CD4-positive, alpha-beta T cell treated with Interleukin-12 subunit alpha and Interleukin-12 subunit beta, for 1 hour (primary cell): ENCODE results near the gene RAP1GAP.

Source experiments
- DNase-seq: peaks from one replicate; pipeline ENCODE4 v3.0.0-alpha.2; 2020

The RAP1GAP gene

GRCh38 chr1:21624571-21625389, 44.4 kb downstream of the RAP1GAP start:
- no peak for DNase-seq

DNA sequence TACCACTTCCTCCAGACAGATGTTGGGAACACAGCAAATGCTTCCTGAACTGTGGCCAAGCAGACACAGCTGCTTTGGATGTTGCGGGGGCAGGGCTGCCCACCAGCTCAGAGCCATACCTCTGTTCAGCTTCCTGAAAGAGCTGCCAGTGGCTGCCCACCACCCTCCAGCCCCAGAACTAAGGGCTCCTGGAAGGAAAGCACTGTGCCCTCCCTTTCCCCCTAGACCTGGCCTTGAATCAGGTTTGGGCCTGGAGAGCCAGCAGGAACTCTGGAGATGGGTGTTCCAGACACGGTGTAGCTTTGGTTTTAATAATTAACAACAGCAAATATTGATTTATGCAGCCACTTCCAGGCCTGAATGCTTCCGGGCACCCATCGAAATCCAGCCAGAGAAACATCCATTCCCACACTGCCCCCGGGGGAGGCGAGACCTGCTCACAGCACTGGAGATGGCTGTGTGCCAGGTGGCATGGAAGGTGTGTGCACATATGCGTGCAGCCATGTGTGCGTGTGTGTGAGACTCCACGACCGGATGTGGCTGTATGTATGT, 45.7 kb downstream of the RAP1GAP start:
- DNase-seq: no peak

DNA sequence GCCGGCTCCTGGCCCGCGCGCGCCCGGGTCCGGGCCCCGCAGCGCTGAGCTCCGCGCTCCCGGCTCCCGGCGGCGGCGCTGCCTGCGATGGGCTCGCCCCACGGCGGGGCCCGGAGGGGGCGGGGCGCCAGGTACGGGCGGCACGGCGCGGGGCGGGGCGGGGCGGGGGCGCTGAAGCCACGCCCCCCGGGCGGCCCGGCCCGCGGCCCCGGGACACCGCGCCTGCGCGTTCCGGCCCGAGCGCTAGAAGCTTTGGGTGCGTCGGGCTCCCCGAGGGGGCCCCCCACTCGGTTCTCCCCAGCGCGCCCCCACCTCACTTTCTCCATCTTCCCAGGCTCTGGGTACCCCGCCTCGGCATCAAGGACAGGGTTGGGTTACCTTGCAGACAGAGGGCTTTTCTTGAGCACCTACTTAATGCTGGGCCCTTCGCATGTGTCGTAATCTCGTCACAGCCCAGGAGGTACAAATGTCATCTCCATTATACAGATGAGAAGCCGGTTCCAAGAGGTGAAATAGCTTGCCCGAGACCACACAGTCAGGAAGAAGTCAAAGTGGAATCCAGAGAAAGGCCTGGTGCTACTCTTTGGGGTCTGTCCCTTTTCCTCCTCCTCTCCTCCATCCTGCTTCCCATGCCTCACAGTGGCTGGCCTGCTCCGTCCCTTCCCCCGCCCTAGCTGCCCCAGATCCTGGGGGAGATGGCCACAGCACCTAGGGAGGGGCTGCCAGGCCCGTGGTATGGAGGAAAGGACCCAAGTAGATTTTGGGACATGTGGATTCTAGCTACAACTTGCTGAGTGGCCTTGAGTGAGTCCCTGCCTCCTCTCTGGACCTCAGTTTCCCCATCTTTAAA, 46.5 kb downstream of the RAP1GAP start:
- DNase-seq: peak; percentile 49

DNA sequence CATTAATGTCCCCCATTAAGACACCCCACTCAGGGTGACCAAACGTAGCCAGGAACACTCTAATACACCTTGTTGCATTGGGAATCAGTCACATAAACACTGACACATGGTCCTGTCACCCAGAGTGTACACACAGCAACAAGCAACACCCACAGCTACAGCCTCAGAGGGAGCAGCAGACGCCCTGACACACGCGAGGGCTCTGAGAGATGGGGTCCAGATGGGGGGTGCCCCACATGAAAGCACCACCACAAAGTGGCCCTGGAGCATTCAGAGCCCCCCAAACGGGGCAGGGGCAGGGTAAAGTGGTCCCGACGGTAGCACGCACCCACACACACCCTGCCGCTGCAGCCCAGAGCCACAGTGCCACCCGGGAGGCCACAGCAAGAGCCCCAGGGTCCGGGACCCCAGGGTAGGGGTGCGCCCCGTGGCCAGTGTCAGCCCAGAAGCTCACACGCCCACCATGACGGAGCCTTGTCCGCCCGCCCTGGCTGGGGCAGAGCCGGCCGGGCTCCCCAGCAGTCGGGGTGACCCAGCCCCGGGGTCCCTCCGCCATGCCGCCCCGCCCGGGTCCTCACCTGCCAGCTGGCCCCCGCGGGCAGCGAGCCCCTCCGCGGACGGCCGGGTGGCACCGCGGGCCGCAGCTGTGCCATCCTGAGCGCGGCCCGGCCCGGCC, 47.3 kb downstream of the RAP1GAP start:
- no peak for DNase-seq

GRCh38 chr1:21621051-21621450, 48.1 kb downstream of the RAP1GAP start:
- no peak for DNase-seq

DNA sequence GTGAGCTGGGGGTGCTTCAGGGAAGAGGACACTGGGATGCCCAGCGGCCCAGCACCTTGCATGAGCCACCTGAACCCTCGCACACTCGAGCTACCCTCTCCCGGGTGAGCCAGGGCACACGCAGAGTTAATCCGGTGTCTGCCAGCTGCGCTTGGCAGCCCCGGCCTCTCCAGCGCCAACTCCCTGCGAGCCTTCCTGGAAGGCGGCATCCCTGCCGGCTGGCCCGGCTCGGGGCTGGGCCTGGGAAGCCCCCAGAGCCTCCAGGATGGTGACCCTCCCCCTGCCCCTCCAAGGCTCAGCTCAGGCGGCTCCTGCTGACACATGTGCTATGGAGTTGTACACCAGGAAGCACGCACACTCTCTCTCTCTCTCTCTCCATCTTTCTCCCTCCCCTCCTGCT, 48.7 kb downstream of the RAP1GAP start:
- no peak for DNase-seq

DNA sequence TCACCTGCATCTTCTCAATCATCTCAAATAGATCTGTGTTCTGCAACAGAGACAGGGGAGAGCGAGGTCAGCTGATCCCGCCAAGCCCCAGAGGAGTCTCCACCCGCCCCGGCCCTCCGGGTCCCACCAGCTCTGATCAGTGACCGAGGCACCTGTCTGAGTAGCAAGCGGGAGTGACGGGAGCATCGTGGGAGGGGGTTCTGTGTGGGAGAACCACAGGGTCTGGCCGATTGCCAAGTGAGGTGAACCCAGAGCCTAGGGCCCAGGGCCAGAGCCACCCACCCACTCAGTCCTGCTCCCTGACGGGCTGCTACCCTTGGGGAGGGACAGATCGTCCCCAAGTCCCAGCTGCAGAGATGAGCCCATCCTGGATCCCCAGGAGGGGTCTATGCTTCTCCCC, 49.1 kb downstream of the RAP1GAP start:
- no peak for DNase-seq

DNA sequence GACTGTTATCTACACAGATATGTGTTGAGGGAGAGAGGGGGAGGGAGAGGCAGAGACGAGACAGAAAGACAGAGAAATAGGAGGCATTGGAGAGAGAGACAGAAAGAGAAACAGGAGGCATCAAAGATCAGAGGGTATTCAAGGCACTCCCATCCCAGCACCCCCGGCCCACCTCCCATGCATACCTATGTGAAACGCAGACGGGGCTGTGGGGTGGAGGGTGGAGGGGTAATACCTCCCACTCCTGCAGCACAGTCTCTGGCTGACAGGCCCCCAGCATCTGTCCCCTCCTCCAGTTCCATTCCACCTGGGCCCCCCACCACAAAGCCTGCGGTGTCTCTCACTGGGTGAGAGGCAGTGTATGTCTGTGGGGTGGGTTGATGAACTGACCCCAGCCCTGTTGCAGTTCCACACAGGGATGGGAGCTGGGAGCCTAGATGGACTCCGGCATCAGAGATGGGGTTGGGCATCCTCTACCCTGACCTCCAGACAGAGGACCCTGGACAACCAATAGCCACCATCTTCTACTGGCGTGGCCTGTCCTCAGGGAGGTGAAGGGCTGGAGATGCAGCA, 49.7 kb downstream of the RAP1GAP start:
- DNase-seq: no peak

DNA sequence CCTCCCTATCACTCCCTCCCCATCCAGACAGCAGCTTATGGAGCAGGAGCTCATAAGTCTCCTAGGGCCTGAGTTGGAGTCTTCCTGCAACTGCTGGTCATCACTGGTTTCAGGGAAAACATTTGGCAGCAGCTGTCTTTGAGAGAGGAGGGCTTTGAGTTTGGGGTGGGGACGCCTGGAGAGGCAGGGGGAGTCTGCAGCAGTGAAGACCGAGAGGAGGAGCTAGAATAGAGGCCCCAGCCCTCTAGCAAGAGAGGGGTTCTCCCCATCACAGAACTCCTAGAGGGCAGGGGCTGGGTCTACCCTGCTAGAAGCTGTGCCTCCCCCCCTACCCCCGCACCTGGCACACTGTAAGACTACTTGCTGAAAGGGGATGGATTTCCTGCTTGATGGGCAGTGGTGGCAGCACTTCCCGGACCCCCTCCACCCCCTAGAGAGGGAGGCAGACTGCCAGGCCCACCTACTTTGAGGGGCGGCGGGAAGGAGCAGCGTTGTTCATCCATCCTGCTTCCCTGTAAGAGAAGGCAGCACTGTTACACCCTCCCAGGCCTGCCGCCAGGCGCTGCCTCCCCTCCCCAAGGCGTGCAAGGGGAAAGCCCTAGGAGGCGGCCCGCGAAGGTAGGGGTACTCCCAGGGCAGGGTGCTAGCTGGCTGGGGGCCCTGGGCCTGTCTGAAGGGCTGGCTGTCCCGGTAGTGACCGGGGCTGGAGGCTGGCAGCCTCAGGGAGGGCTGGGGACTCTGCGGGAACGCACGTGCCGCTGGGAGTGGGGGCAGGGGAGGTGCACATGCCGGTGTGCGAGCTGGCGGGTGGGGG, 50.4 kb downstream of the RAP1GAP start:
- DNase-seq: no peak

DNA sequence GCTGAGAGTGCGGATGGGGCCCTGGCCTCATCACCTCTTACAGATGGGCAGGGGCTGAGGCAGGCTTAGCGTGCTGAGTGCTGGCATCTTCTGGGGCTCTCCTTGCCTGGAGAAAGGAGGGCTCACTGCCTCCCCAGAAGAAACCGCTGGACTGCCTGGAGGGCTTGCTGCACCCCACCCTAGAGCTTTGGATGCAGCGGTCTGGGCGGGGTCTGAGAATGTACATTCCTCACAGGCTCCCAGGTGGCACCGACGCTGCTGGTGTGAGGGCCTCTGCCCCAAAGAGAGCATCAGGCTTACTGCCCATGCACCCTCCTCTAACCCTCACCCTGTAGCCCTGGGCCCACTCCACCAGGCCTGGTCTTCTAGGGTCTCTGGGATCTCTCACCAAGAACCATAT, 51.1 kb downstream of the RAP1GAP start:
- DNase-seq: no peak

DNA sequence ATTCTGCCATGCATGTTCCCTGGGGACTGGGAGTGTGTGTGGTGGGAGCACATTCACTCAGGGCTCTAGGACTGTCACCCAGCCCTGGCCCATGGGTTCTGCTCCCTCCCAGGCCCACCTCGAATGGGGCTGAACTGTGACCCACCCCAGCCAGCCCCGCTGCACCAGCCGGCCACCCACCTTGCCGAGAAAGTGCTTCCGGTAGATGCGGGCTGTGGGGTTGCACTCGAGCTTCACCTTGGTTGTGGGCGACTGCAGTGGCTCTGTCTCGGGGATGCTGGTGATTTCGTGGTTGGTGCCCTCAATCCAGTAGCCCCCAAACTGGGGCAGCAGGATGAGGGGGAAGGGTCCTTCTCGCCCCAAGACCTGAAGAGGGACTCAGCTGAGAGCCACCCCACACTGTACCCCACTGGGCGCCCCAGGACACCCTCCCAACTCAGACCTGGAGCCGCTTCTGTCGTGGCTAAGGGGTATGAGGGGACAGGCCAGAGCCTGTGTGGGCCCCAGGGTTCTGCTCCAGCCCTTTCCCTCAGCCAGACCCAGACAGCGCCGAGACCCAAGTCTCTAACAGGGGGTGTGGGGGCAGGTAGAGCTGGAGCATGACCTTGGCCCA, 51.9 kb downstream of the RAP1GAP start:
- no peak for DNase-seq

GRCh38 chr1:21616372-21616771, 52.8 kb downstream of the RAP1GAP start:
- DNase-seq: no peak

DNA sequence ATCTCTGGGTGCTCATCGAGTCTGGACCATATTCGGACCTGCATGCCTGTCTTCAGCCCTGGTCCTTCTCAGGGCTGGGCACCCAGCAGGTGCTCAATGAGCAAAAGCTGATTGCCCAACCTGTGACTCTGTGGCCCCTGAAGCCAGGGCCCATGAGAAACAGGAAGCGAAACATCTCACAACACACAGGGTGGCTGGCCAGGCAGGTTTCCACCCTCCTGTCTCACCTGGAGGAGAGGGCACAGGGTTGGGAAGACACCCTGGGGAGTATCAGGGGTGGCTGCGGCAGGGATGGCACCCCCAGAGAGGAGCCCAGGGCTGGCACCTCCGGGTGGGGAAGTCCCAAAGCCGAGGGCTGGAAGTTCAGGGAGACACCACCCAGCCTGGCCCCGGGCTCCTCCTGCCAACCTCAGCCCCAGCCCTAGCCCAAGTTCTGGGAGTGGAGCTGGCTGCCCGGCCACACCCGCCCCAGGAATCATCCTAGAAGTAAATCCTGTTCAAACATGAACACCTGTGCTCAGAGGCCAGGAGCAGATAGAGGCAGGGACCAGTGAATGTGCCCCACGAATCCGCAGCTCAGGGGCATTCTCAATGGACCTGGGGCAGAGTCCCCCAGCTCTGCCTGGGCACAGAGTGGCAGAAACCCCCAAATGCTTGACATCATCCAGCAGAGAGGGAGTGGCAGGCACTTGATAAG, 54.6 kb downstream of the RAP1GAP start:
- DNase-seq: no peak

DNA sequence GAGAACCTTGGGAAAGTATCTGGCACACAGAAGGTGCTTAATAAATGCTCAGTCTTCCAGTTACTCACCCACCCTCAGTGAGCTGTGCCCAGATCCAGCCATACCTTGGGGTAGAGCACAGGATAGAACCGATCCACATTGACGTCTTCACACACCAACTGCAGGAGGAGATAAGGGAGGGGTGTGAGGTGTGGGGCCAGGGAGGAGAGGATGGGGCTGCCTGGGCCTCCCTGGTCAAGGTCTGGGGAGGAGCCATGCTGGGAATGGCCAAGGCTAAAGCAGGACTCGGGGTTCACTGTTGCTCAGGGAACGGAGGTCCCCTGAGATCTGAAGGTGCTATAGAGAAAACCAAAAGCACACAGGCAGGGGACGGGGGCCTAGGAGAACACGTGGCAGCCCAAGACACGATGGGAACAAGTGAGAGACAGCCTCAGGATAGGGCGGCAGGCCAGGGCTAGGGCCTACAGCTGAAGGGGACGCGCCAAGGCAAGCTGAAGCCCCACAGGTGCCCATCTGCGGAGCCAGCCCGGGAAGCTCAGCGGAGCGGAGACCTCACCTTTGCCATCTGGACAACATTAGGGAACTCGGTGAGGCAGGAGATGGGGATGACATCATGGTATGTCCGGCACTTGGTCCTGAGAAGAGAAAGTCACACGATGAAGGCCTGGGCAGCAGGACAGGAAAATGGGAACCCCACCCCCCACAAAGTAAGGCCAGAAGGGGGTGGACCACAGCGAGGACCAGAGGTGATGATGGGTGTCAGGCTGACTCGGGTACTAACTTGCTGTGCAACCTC, 55.9 kb downstream of the RAP1GAP start:
- DNase-seq: no peak

- DNase-seq: no peak
Measured at GRCh38 chr1:21612057-21612456, 57.1 kb downstream of the RAP1GAP start.

- DNase-seq: no peak
Measured at GRCh38 chr1:21610989-21611785, 58.0 kb downstream of the RAP1GAP start.

DNA sequence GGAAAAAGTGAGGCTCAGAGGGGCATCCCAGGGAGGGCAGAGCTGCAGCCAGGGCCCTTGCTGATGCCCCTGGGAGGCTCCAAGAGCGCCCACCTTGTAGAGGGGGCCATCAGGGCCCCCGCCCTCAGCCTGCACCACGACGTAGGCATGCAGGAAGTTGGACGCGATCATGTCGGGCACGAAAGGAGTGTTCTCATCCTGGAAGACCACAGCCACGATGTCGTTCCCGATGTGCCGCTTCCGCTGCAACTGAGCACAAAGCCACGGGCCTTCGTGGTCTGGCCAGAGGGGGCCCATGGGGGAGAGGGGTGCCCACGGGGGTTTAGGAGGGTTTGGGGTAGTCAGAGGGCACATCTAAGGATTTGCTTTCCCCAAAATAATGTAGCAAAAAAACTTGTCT, 59.1 kb downstream of the RAP1GAP start:
- DNase-seq: no peak

DNA sequence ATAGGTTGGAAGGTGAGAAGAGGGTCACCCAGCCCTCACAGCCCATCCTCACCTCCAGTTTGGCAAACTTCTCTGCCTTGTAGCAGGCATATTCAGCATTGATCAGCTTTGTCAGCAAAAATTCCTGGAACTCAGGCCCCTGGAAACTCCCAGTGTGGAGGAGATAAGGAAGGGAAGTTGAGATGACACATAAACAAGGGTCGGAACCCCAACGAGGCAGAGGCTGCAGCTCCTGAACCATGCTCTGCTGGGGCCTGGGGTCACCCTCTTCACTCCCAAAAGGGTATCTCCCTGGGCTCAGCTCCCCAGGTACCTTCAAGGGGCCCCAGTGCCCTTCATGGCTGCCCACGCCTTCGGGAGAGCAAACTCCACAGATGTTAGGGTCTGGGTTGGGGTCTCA, 60.4 kb downstream of the RAP1GAP start:
- no peak for DNase-seq
